Right lobe of liver (tissue), 6 donors: ENCODE measurements around the gene CC2D2B. TPM values are rescaled to one million over a fixed set of nuclear protein-coding genes. Genes with fewer than 3 reads are reported as not detected.

Source experiments
- ATAC-seq, 4 donors: fragments of 200-7000 bp; cut with Tn5 transposase; one replicate each; pipeline ENCODE4 v1.9.1; 2020; ENCODE audit warnings: mild to moderate bottlenecking in 4 of 4, moderate library complexity in 4 of 4
- DNase-seq, 3 donors: peaks; one replicate each; pipeline ENCODE4 v3.0.0-alpha.2; 2020
- H3K27ac ChIP-seq, 3 donors: fragments of 200-600 bp; one replicate each; pipeline ENCODE4 v1.8.0; 2022
- H3K27me3 ChIP-seq, 2 donors: fragments of 200-600 bp; one replicate each; pipeline ENCODE4 v1.8.0; 2022
- H3K36me3 ChIP-seq, 4 donors: fragments of 200-600 bp; sonication (generic) in 1 of 4; one replicate each; pipeline versions ENCODE4 v1.5.1 to v1.8.0; 2017 to 2022; ENCODE audit warnings: control low read depth in 1 of 4
- H3K4me1 ChIP-seq, 4 donors: fragments of 200-600 bp; sonication (generic) in 1 of 4; one replicate each; pipeline versions ENCODE4 v1.5.1 to v1.8.0; 2017 to 2022; ENCODE audit warnings: control low read depth in 1 of 4
- H3K4me3 ChIP-seq, 3 donors: fragments of 200-600 bp; one replicate each; pipeline ENCODE4 v1.8.0; 2022
- H3K9me3 ChIP-seq, 4 donors: fragments of 200-600 bp; sonication (generic) in 1 of 4; one replicate each; pipeline versions ENCODE4 v1.5.1 to v1.8.0; 2017 to 2022; ENCODE audit warnings: control low read depth in 1 of 4
- POLR2A ChIP-seq: fragments of 450-650 bp; IDR thresholded peaks from one replicate; pipeline ENCODE4 v1.6.1; 2017; ENCODE audit warnings: antibody characterized with exemption, mild to moderate bottlenecking
- WGBS: methylation state at CpG from one replicate; pipeline ENCODE4 v1.1.6; 2018; ENCODE audit warnings: low coverage, low lambda C conversion rate; ENCODE audit not compliant: insufficient coverage; ENCODE audit errors: missing lambda C conversion rate; 5-methylcytosine and 5-hydroxymethylcytosine counted together
- intact Hi-C, 2 donors: fragments of 100-400 bp; cut with DNase I; formaldehyde crosslinking; loops; one replicate each; pipeline versions ENCODE4 v1.11.2 to v1.14.1; 2022
- total RNA-seq, 6 experiments: library from RNA; depleted of rRNA in 2 of 6; stranded (reverse); fragments of >200 nt in 2 of 6; fragmentation: NEBNext Ultra II Directional in 3 of 6; extraction: Animal tissue kit (Norgen Biotek cat#: 25700) in 3 of 6; gene quantifications; one replicate each; pipeline versions ENCODE4 v1.1.0 to v1.2.4, GENCODE V29; 2016 to 2023
- TF ChIP-seq, protein P1 (sequence below), 4 donors: fragments of 200-600 bp in 3 of 4; fragments of 450-650 bp in 1 of 4; IDR thresholded peaks; one replicate each; pipeline versions ENCODE4 v1.5.1 to v1.8.0; 2016 to 2022; ENCODE audit warnings: antibody characterized with exemption in 4 of 4, mild to moderate bottlenecking in 2 of 4
- donor health status: DM: no; HTN: yes; CAD: no.
- donor health status: DM: no; HTN: no; CAD: no.
- donor health status: DM: no; HTN: no; CAD: no.
- donor health status: DM: no; HTN: yes; CAD: no.
- donor health status: DM: no; HTN: yes; CAD: no.

Gene CC2D2B
- total RNA-seq, 6 experiments from 2014 or later = 0.10 to 0.86 (median 0.27) TPM; not detected in 2

DNA sequence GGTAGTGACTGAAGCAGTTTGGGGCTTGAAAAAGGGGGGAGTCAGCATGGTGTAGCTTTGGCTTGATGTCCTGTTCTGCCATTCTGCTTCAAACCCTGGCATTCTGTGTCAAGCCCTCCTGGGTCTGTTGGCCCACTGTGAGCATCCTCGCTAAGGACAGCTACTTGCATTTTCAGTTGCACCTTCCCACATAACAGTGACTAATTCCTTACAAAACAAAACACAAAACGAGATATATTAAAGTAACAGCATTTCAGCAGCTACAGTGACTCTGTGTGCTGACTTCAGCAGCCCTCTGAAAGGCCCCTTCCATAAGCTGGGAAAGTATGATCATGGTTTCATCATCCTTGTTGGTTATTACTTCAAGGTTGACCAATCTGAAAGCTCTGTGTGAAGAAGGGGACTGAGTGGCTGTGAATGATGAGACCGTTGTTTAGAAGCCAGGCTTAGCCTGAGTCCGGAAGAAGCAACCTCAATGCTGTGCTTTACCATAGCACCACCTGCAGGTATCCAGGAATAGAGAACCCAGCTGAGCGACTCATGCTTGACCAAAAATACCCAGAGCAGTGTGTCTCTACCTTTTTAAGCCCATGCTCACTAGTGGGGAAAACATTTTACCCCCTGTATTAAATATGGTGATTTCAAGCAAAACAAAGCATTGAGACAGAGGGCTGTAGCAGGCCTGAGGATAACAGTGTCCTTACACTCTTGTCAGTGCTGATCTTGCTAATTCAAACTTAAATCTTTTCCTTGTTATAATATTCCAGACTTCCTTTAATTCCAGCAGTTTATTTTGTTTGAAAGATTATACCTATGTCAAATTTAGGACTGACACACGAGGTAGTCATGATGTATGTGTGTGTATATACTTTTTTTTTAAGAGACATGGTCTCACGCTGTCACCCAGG is 42.6 kb upstream of the CC2D2B start:
- H3K27me3 ChIP-seq = no peaks in the 10 kb centered on the region
- no peaks in the 10 kb centered on the region for H3K4me1 ChIP-seq
- ATAC-seq (peak; percentile 71 to 89 (median 80)), DNase-seq (no peak)
- H3K27ac ChIP-seq = no peak overlapping the region
- H3K36me3 ChIP-seq = no peaks in the 10 kb centered on the region
- intact Hi-C loops = no loop called here
- H3K9me3 ChIP-seq = no peaks in the 10 kb centered on the region
- no peak for TF ChIP-seq POLR2A
- TF ChIP-seq, protein P1, sequence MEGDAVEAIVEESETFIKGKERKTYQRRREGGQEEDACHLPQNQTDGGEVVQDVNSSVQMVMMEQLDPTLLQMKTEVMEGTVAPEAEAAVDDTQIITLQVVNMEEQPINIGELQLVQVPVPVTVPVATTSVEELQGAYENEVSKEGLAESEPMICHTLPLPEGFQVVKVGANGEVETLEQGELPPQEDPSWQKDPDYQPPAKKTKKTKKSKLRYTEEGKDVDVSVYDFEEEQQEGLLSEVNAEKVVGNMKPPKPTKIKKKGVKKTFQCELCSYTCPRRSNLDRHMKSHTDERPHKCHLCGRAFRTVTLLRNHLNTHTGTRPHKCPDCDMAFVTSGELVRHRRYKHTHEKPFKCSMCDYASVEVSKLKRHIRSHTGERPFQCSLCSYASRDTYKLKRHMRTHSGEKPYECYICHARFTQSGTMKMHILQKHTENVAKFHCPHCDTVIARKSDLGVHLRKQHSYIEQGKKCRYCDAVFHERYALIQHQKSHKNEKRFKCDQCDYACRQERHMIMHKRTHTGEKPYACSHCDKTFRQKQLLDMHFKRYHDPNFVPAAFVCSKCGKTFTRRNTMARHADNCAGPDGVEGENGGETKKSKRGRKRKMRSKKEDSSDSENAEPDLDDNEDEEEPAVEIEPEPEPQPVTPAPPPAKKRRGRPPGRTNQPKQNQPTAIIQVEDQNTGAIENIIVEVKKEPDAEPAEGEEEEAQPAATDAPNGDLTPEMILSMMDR (IDR thresholded peaks at IDR 0.05) = peak; percentile 26 to 53 (median 49)
- WGBS = 42% methylated on average over 7 of the region's 7 CpGs
- no peak overlapping the region for H3K4me3 ChIP-seq

GRCh38 chr10:95865814-95866466 is 41.8 kb upstream of the CC2D2B start:
- TF ChIP-seq, protein P1 (IDR thresholded peaks at IDR 0.05) = no peak
- ATAC-seq = peak in 2 of 4 donors; percentile 32 to 39
- WGBS = 64% methylated on average over 5 of the region's 6 CpGs

DNA sequence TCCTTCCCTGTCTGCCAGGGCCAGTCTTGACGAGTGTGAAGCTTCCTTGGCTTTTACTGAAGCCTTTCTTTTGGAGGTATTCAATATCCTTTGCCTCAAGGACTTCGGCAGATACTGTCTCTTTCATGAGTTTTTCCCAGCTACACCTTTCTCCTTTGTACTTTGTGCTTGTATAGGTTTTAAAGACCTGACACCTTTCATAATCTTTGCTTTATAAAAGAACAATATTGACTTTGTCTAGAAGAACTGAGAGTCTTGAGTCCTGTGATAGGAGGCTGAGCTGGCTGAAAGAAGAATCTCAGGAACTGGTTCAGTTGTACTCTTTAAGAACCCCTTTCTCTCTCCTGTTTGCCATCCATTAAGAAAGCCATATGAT is 41.3 kb upstream of the CC2D2B start:
- Histone ChIP-seq H3K9me3 (no peaks in the 10 kb centered on the region), H3K4me1 (no peaks in the 10 kb centered on the region), H3K27ac (no peak overlapping the region), H3K4me3 (no peak overlapping the region), H3K27me3 (no peaks in the 10 kb centered on the region), H3K36me3 (no peaks in the 10 kb centered on the region)
- intact Hi-C loops = no loop called here
- TF ChIP-seq, protein P1 (IDR thresholded peaks at IDR 0.05) = no peak
- DNase-seq (no peak), ATAC-seq (no peak)
- 84% methylated on average over 2 of the region's 2 CpGs for WGBS

More at GRCh38 chr10:95865814-95866466, 41.8 kb upstream of the CC2D2B start:
- Histone ChIP-seq H3K4me1 (no peaks in the 10 kb centered on the region), H3K27ac (no peak overlapping the region), H3K9me3 (no peaks in the 10 kb centered on the region), H3K27me3 (no peaks in the 10 kb centered on the region), H3K36me3 (no peaks in the 10 kb centered on the region), H3K4me3 (no peak overlapping the region)
- intact Hi-C loops = no loop called here
- DNase-seq = no peak

DNA sequence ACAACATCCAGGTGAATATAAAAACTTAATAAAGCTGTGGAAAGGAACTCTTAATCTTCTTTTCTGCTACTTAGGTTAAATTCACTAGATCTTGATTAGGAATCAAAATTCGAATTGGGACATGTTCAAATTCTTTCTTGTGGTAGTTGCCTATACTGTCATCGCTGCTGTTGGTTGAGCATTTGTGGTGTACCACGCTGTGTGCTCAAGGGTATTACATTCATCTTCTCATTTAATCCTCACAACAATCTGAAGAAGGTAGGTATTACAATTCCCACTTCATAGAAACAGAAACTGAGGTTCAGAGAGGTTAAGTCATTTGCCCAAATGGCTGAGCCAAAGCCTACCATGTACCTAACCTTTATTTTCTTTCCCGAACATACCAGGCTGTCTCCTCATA is 39.9 kb upstream of the CC2D2B start:
- TF ChIP-seq POLR2A = no peak
- TF ChIP-seq, protein P1 (IDR thresholded peaks at IDR 0.05) = no peak
- H3K27ac ChIP-seq = no peak overlapping the region
- no peaks in the 10 kb centered on the region for H3K27me3 ChIP-seq
- H3K9me3 ChIP-seq = no peaks in the 10 kb centered on the region
- H3K4me3 ChIP-seq = no peak overlapping the region
- H3K36me3 ChIP-seq = no peaks in the 10 kb centered on the region
- intact Hi-C loops = no loop called here
- no peak for ATAC-seq
- 77% methylated on average over 4 of the region's 4 CpGs for WGBS
- no peaks in the 10 kb centered on the region for H3K4me1 ChIP-seq
- no peak for DNase-seq
